GM15510 (cell line): ENCODE results near the gene PPP1R27.

Experiments used
- POLR2A ChIP-seq: IDR thresholded peaks from 3 replicates; pipeline ENCODE4 v1.6.1; 2011; ENCODE audit warnings: borderline replicate concordance; ENCODE audit not compliant: insufficient read length; ENCODE audit errors: extremely low read depth

Gene PPP1R27

GRCh38 chr17:81839301-81839700 is 4.5 kb upstream of the PPP1R27 start:
- TF ChIP-seq POLR2A = no peak

- TF ChIP-seq POLR2A = no peak
Observed at GRCh38 chr17:81838753-81839255, 4.0 kb upstream of the PPP1R27 start.

- TF ChIP-seq POLR2A = no peak
Observed at GRCh38 chr17:81837641-81838040, 2.8 kb upstream of the PPP1R27 start.

- no peak for TF ChIP-seq POLR2A
Observed at GRCh38 chr17:81833921-81834830, 674 bp downstream of the PPP1R27 start.

GRCh38 chr17:81833160-81833920 is 1.5 kb downstream of the PPP1R27 start, which contains the start of gene MCRIP1:
MCRIP1 (minus strand) TSS chr17:81833291; CDS start chr17:81824506, 8,785 bp downstream.
- peak; percentile 82 for TF ChIP-seq POLR2A

- TF ChIP-seq POLR2A = no peak
Observed at GRCh38 chr17:81832608-81833159, 2.2 kb downstream of the PPP1R27 start.

GRCh38 chr17:81831957-81832607 is 2.8 kb downstream of the PPP1R27 start:
- no peak for TF ChIP-seq POLR2A

- peak; percentile 13 for TF ChIP-seq POLR2A
Observed at GRCh38 chr17:81831563-81831956, 3.3 kb downstream of the PPP1R27 start.

- no peak for TF ChIP-seq POLR2A
Observed at GRCh38 chr17:81829858-81830257, 5.0 kb downstream of the PPP1R27 start.

GRCh38 chr17:81828656-81829055 is 6.2 kb downstream of the PPP1R27 start:
- no peak for TF ChIP-seq POLR2A

- no peak for TF ChIP-seq POLR2A
Observed at GRCh38 chr17:81825841-81826466, 8.9 kb downstream of the PPP1R27 start.

GRCh38 chr17:81824595-81824994 is 10.3 kb downstream of the PPP1R27 start:
- no peak for TF ChIP-seq POLR2A

- TF ChIP-seq POLR2A = no peak
Observed at GRCh38 chr17:81823820-81824550, 10.9 kb downstream of the PPP1R27 start.
